GM06990 (cell line): Measurements from ENCODE around the gene LY6G6D.
A peak's percentile ranks its signal among the peaks of the same experiment; 100 is the strongest.

Source experiments
- DNase-seq: peaks from one replicate; pipeline ENCODE4 v3.0.0-alpha.2; 2011; ENCODE audit not compliant: insufficient read length; ENCODE audit errors: extremely low read depth
- H3K27me3 ChIP-seq: replicated peaks from 2 replicates; pipeline ENCODE4 v1.6.0; 2011; ENCODE audit warnings: low read length; ENCODE audit not compliant: control insufficient read depth, insufficient read depth
- H3K36me3 ChIP-seq: 2 replicates; pipeline ENCODE4 v1.5.1; 2011; ENCODE audit warnings: low read length; ENCODE audit not compliant: control insufficient read depth, insufficient read depth
- H3K4me3 ChIP-seq: replicated peaks from 2 replicates; pipeline ENCODE4 v1.5.1; 2011; ENCODE audit warnings: low read depth, mild to moderate bottlenecking, control low read depth, low read length
- CTCF ChIP-seq: IDR thresholded peaks from 2 replicates; pipeline ENCODE4 v1.5.1; 2011; ENCODE audit warnings: low read length, control low read depth, mild to moderate bottlenecking, inconsistent platforms; ENCODE audit not compliant: insufficient read depth, poor library complexity, severe bottlenecking

Gene LY6G6D

GRCh38 chr6:31686483-31686882, 28.7 kb upstream of the LY6G6D start:
- TF ChIP-seq CTCF: no peak
- DNase-seq: no peak
- H3K36me3 ChIP-seq: peaks cover 34% of the 10 kb centered on the region
- H3K4me3 ChIP-seq: no peak overlapping the region
- H3K27me3 ChIP-seq: no peaks in the 10 kb centered on the region

- H3K4me3 ChIP-seq: no peak overlapping the region
- TF ChIP-seq CTCF: no peak
- no peak for DNase-seq
- peaks cover 38% of the 10 kb centered on the region for H3K36me3 ChIP-seq
- no peaks in the 10 kb centered on the region for H3K27me3 ChIP-seq
Measured at GRCh38 chr6:31687321-31687720, 27.8 kb upstream of the LY6G6D start.

GRCh38 chr6:31687860-31688693, 27.1 kb upstream of the LY6G6D start:
- Histone ChIP-seq H3K4me3 (no peak overlapping the region), H3K36me3 (peaks cover 42% of the 10 kb centered on the region), H3K27me3 (no peaks in the 10 kb centered on the region)
- DNase-seq: no peak
- TF ChIP-seq CTCF: no peak

- peak; percentile 56 for TF ChIP-seq CTCF
- no peak overlapping the region for H3K4me3 ChIP-seq
- no peaks in the 10 kb centered on the region for H3K27me3 ChIP-seq
- no peak for DNase-seq
- peaks cover 45% of the 10 kb centered on the region for H3K36me3 ChIP-seq
Measured at GRCh38 chr6:31689249-31690110, 25.7 kb upstream of the LY6G6D start.

- DNase-seq: no peak
- H3K36me3 ChIP-seq: peaks cover 45% of the 10 kb centered on the region
- no peak for TF ChIP-seq CTCF
- H3K27me3 ChIP-seq: no peaks in the 10 kb centered on the region
- H3K4me3 ChIP-seq: no peak overlapping the region
Measured at GRCh38 chr6:31690231-31691077, 24.7 kb upstream of the LY6G6D start.
